D721Med (cell line): ENCODE measurements around the gene BMP10.

Experiments
- DNase-seq: peaks from one replicate; pipeline ENCODE4 v3.0.0; 2011; ENCODE audit warnings: low spot score; ENCODE audit not compliant: insufficient read length
- FAIRE-seq: peaks from 2 replicates; lab custom pipeline; 2011; peaks lifted over from hg19 to GRCh38; lab: Jason Lieb, UNC
- CTCF ChIP-seq: IDR thresholded peaks from 2 replicates; pipeline ENCODE4 v1.5.1; 2012; ENCODE audit warnings: mild to moderate bottlenecking, control low read depth; ENCODE audit not compliant: insufficient read depth; ENCODE audit errors: missing control alignments

Gene BMP10, protein sequence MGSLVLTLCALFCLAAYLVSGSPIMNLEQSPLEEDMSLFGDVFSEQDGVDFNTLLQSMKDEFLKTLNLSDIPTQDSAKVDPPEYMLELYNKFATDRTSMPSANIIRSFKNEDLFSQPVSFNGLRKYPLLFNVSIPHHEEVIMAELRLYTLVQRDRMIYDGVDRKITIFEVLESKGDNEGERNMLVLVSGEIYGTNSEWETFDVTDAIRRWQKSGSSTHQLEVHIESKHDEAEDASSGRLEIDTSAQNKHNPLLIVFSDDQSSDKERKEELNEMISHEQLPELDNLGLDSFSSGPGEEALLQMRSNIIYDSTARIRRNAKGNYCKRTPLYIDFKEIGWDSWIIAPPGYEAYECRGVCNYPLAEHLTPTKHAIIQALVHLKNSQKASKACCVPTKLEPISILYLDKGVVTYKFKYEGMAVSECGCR

DNA sequence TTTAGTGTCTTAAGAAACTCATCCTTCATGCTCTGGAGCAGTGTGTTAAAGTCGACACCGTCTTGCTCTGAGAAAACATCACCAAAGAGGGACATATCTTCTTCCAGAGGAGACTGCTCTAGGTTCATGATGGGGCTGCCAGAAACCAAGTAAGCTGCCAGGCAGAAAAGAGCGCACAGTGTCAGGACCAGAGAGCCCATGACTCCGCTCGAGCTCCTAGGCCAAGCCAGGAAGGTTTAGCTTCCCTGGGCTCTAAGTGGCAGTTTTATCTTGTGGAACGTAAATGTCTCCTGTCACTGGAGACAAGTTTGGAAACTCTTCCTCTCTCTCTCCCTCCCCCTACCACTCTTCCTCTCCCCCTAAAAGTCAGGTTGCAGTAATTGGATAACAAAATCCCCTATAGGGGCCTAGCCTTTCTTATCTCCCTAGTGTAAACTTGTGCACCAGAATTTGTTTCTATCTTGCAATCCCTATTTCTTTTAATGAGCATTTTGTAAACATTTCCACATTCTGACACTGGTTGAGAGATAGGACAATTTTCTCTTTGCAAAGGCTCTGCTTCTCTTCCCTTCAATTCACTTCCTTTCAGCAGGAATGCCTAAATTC, at the start of gene BMP10:
TSS of gene BMP10 (minus strand) at position 239 of the 606 bp plus-strand sequence. CDS start at position 200, 39 bp downstream.
- DNase-seq (no peak), FAIRE-seq (no peak)
- no peak for TF ChIP-seq CTCF

DNA sequence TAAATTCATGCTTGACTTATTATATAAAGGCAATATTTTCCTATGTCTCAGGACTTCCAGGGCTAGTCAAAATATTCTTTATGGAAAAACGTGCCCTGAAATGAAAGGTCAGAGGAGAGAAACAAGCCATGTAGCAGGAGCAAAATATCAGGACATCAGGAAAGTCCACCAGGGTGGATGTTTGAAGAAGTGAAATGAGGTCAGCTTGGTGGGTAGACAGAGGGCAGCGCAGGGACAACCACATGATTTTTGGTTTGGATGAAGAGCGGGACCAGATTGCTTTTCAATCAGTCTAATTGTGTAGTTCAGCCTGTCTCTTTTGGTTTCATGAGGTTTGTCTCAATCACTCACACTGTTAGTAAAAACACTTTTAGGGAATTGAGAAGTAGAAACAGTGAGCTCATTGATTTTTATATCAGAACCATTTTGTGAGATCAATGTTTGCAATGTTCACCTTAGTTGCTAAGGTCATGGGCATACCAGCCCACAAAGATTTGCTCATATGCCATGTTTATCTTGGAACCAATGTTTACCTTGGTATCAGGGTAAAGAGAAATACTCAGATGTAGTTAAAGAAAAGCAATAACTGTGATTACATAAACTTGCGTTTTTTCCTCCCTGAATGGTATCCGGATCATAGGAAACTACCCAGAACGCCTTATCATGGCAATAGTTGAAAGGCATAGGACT, 49.4 kb upstream of the BMP10 start:
- FAIRE-seq (no peak), DNase-seq (no peak)
- no peak for TF ChIP-seq CTCF

DNA sequence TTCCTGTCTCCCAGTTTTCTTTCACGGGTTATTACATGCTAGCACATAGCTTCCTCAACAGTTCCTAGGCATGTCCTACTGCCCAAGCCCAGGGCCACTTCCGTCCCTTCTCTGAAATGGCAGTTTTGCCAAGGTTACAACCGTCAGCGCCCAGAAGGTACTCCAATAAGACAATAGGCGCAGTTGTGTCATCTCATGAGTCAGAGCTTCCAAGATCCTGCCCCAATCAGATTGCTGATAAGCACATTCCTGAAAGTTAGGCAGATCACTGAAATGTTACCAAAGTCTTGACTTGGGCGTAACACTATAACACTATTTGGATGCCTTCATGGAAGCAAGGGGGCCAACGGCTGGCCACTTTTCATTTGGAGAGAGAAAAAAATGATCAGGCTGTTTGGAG, 47.3 kb upstream of the BMP10 start:
- TF ChIP-seq CTCF: no peak
- DNase-seq (no peak), FAIRE-seq (no peak)

- DNase-seq: no peak
- no peak for TF ChIP-seq CTCF
- no peak for FAIRE-seq
These were observed 46.0 kb upstream of the BMP10 start for GRCh38 chr2:68917034-68917718.

GRCh38 chr2:68916226-68916625, 45.0 kb upstream of the BMP10 start:
- no peak for FAIRE-seq
- TF ChIP-seq CTCF: no peak
- no peak for DNase-seq

GRCh38 chr2:68915393-68915792, 44.2 kb upstream of the BMP10 start:
- DNase-seq (no peak), FAIRE-seq (no peak)
- TF ChIP-seq CTCF: no peak
